ENCODE results near the gene IFTAP. TPM values are rescaled to one million over a fixed set of nuclear protein-coding genes. Genes with fewer than 3 reads are reported as not detected.

Gene IFTAP
- total RNA-seq, 2 donors from 2014 or later: 23.5 to 38.1 TPM

GRCh38 chr11:36622431-36623136 lies 28.3 kb downstream of the IFTAP start:
- Histone ChIP-seq H3K4me1 (replicated peaks) (no peaks in the 10 kb centered on the region), H3K36me3 (no peaks in the 10 kb centered on the region), H3K27ac (no peak overlapping the region), H3K4me3 (no peak overlapping the region), H3K9me3 (no peaks in the 10 kb centered on the region), H3K27me3 (replicated peaks; ENCODE audit: insufficient read depth) (no peaks in the 10 kb centered on the region)
- DNase-seq (ENCODE audit: low spot score): no peak
- no peak for TF ChIP-seq POLR2A (IDR thresholded peaks at IDR 0.05)
- TF ChIP-seq CTCF (IDR thresholded peaks at IDR 0.05): peak in 3 of 4 experiments; percentile 20 to 39 (median 37)
- WGBS: 63% methylated on average over 3 of the region's 3 CpGs
- intact Hi-C loops (cut with DNase I): loop anchor here (5.0 kb wide), 1 partner anchor 60 kb away; no protein-coding TSS in a partner anchor

GRCh38 chr11:36623494-36623893 lies 29.2 kb downstream of the IFTAP start:
- no peak overlapping the region for H3K4me3 ChIP-seq
- no peak overlapping the region for H3K27ac ChIP-seq
- TF ChIP-seq POLR2A (IDR thresholded peaks at IDR 0.05) (no peak), CTCF (IDR thresholded peaks at IDR 0.05) (no peak), POLR2AphosphoS5 (IDR thresholded peaks at IDR 0.05) (no peak)
- no peaks in the 10 kb centered on the region for H3K27me3 ChIP-seq (replicated peaks; ENCODE audit: insufficient read depth)
- WGBS: 68% methylated on average over 5 of the region's 5 CpGs
- no peaks in the 10 kb centered on the region for H3K9me3 ChIP-seq
- intact Hi-C loops (cut with DNase I): loop anchor here (5.0 kb wide), 1 partner anchor 61 kb away; no protein-coding TSS in a partner anchor
- no peak for DNase-seq (ENCODE audit: low spot score)
- no peaks in the 10 kb centered on the region for H3K4me1 ChIP-seq (replicated peaks)
- no peaks in the 10 kb centered on the region for H3K36me3 ChIP-seq

GRCh38 chr11:36627006-36627405 lies 32.7 kb downstream of the IFTAP start:
- intact Hi-C loops (cut with DNase I): no loop called here
- TF ChIP-seq POLR2AphosphoS5 (IDR thresholded peaks at IDR 0.05) (no peak), CTCF (IDR thresholded peaks at IDR 0.05) (no peak), POLR2A (IDR thresholded peaks at IDR 0.05) (no peak)

GRCh38 chr11:36627471-36627870 lies 33.2 kb downstream of the IFTAP start:
- Histone ChIP-seq H3K27ac (no peak overlapping the region), H3K9me3 (no peaks in the 10 kb centered on the region), H3K36me3 (no peaks in the 10 kb centered on the region), H3K4me3 (no peak overlapping the region), H3K4me1 (replicated peaks) (no peaks in the 10 kb centered on the region), H3K27me3 (replicated peaks; ENCODE audit: insufficient read depth) (no peaks in the 10 kb centered on the region)
- no peak for TF ChIP-seq POLR2A (IDR thresholded peaks at IDR 0.05)
- no peak for TF ChIP-seq POLR2AphosphoS5 (IDR thresholded peaks at IDR 0.05)
- no peak for TF ChIP-seq CTCF (IDR thresholded peaks at IDR 0.05)
- WGBS: 82% methylated on average over 2 of the region's 2 CpGs
- intact Hi-C loops (cut with DNase I): no loop called here
- DNase-seq (ENCODE audit: low spot score): no peak

More at GRCh38 chr11:36627006-36627405, 32.7 kb downstream of the IFTAP start:
- H3K9me3 ChIP-seq: no peaks in the 10 kb centered on the region
- H3K27me3 ChIP-seq (replicated peaks; ENCODE audit: insufficient read depth): no peaks in the 10 kb centered on the region
- H3K36me3 ChIP-seq: no peaks in the 10 kb centered on the region
- no peak for DNase-seq (ENCODE audit: low spot score)
- H3K4me3 ChIP-seq: no peak overlapping the region
- H3K27ac ChIP-seq: no peak overlapping the region
- no peaks in the 10 kb centered on the region for H3K4me1 ChIP-seq (replicated peaks)
- 86% methylated on average over 1 of the region's 1 CpG for WGBS

- Histone ChIP-seq H3K9me3 (no peaks in the 10 kb centered on the region), H3K27me3 (replicated peaks; ENCODE audit: insufficient read depth) (no peaks in the 10 kb centered on the region), H3K36me3 (no peaks in the 10 kb centered on the region), H3K4me3 (no peak overlapping the region), H3K27ac (no peak overlapping the region), H3K4me1 (replicated peaks) (no peaks in the 10 kb centered on the region)
- intact Hi-C loops (cut with DNase I): no loop called here
- DNase-seq (ENCODE audit: low spot score): no peak
- WGBS: 95% methylated on average over 5 of the region's 5 CpGs
- TF ChIP-seq POLR2AphosphoS5 (IDR thresholded peaks at IDR 0.05) (no peak), CTCF (IDR thresholded peaks at IDR 0.05) (no peak), POLR2A (IDR thresholded peaks at IDR 0.05) (no peak)
Observed at GRCh38 chr11:36628141-36628540, 33.8 kb downstream of the IFTAP start.
